Measurements from ENCODE around the gene SLC18A3.
A peak's percentile ranks its signal among the peaks of the same experiment; 100 is the strongest.

Gene SLC18A3

DNA sequence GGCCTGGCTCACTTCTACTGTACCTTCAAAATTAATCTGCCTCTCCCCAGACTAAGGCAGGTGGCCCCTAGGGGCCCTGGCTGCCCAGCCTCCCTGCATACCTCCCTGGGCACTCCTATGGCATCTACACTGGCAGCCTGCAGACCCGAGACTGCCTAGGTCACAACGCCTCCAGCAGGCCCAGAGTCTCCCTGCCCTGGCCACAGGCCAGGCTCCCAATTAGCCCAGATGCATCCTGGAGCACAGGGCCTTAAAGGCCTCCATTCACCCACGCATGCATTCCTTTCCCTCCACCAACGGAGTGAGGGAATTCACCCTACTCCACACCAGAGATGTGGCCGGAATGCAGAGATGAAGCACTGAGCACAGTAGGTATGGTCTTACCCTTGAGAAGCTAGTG lies 5.6 kb downstream of the SLC18A3 start:
- no peaks in the 10 kb centered on the region for H3K9me2 ChIP-seq (replicated peaks; ENCODE audit: control insufficient read depth, low read length)
- no peak overlapping the region for H3K4me2 ChIP-seq (ENCODE audit: low read length)
- H3K4me1 ChIP-seq (ENCODE audit: control insufficient read depth, low read length): no peaks in the 10 kb centered on the region
- no peaks in the 10 kb centered on the region for H3F3A ChIP-seq (ENCODE audit: control insufficient read depth, insufficient read depth)
- TF ChIP-seq EZH2phosphoT487 (IDR thresholded peaks at IDR 0.05; ENCODE audit: borderline replicate concordance, low read length) (no peak), CTCF (IDR thresholded peaks at IDR 0.05; ENCODE audit: low read depth, low read length, poor library complexity, severe bottlenecking) (no peak)
- H3K27ac ChIP-seq (ENCODE audit: low read depth, low read length): no peak overlapping the region
- H4K20me1 ChIP-seq (ENCODE audit: control insufficient read depth, insufficient read depth, low read depth, low read length): no peaks in the 10 kb centered on the region
- H3K79me2 ChIP-seq (ENCODE audit: control insufficient read depth, low read length): no peaks in the 10 kb centered on the region
- no peaks in the 10 kb centered on the region for H3K27me3 ChIP-seq (ENCODE audit: control insufficient read depth, low read length)
- no peaks in the 10 kb centered on the region for H3K36me3 ChIP-seq (ENCODE audit: control insufficient read depth, low read length)
- no peak overlapping the region for H3K4me3 ChIP-seq (ENCODE audit: low read length)
- H3K9me3 ChIP-seq (ENCODE audit: control insufficient read depth, insufficient read depth, low read length): no peaks in the 10 kb centered on the region; the same call in 1 of the 2 replicates

DNA sequence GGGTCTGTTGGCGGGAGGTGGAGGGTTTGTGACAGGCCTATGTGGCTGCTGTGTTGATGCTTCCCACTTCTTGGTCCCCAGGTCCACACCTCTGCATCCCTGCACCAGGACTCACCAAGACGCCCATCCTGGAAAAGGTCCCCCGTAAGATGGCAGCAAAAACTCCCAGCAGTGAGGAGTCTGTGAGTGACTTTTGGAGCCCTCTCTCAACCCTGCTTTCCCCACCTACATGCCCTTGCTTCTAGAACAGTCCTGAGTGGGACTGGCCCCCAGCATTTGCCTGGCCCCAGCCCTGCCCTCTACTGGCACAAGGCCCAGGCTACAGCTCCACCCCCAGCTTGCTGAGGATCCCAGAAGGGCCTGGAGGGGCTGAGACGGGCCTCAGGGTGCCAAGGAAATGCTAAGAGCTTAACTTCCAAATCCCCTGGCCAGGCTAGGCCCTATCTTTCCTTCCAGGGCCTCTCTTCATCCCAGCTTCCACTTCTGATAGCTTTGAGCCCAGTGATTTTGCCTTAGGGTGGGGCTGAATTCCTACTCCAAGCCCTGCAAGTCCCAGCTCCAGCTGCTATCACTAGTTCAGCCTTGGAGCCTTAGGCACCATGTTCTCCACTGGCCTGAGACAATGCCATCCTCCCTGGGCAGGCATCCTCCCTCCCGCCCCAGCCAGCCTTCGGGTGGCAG lies 6.5 kb downstream of the SLC18A3 start:
- Histone ChIP-seq H3K79me2 (ENCODE audit: control insufficient read depth, low read length) (no peaks in the 10 kb centered on the region), H3K27me3 (ENCODE audit: control insufficient read depth, low read length) (no peaks in the 10 kb centered on the region)

GRCh38 chr10:49617121-49618020 lies 7.3 kb downstream of the SLC18A3 start:
- Histone ChIP-seq H3K4me3 (ENCODE audit: low read length) (no peak overlapping the region), H3F3A (ENCODE audit: control insufficient read depth, insufficient read depth) (no peaks in the 10 kb centered on the region), H3K4me2 (ENCODE audit: low read length) (no peak overlapping the region), H3K9me2 (replicated peaks; ENCODE audit: control insufficient read depth, low read length) (no peaks in the 10 kb centered on the region), H3K36me3 (ENCODE audit: control insufficient read depth, low read length) (no peaks in the 10 kb centered on the region), H3K9me3 (ENCODE audit: control insufficient read depth, insufficient read depth, low read length) (no peaks in the 10 kb centered on the region), H3K4me1 (ENCODE audit: control insufficient read depth, low read length) (no peaks in the 10 kb centered on the region), H3K27ac (ENCODE audit: low read depth, low read length) (no peak overlapping the region), H3K79me2 (ENCODE audit: control insufficient read depth, low read length) (no peaks in the 10 kb centered on the region), H4K20me1 (ENCODE audit: control insufficient read depth, insufficient read depth, low read depth, low read length) (no peaks in the 10 kb centered on the region), H3K27me3 (ENCODE audit: control insufficient read depth, low read length) (no peaks in the 10 kb centered on the region)
- TF ChIP-seq CTCF (IDR thresholded peaks at IDR 0.05; ENCODE audit: low read depth, low read length, poor library complexity, severe bottlenecking): no peak

More for the DNA sequence above, 6.5 kb downstream of the SLC18A3 start:
- no peaks in the 10 kb centered on the region for H3F3A ChIP-seq (ENCODE audit: control insufficient read depth, insufficient read depth)
- no peak overlapping the region for H3K4me3 ChIP-seq (ENCODE audit: low read length)
- TF ChIP-seq CTCF (IDR thresholded peaks at IDR 0.05; ENCODE audit: low read depth, low read length, poor library complexity, severe bottlenecking) (peak; percentile 21), EZH2phosphoT487 (IDR thresholded peaks at IDR 0.05; ENCODE audit: borderline replicate concordance, low read length) (no peak)
- H3K36me3 ChIP-seq (ENCODE audit: control insufficient read depth, low read length): no peaks in the 10 kb centered on the region
- H3K27ac ChIP-seq (ENCODE audit: low read depth, low read length): no peak overlapping the region
- no peaks in the 10 kb centered on the region for H3K4me1 ChIP-seq (ENCODE audit: control insufficient read depth, low read length)
- no peaks in the 10 kb centered on the region for H3K9me2 ChIP-seq (replicated peaks; ENCODE audit: control insufficient read depth, low read length)
- no peaks in the 10 kb centered on the region for H4K20me1 ChIP-seq (ENCODE audit: control insufficient read depth, insufficient read depth, low read depth, low read length)
- no peak overlapping the region for H3K4me2 ChIP-seq (ENCODE audit: low read length)
- H3K9me3 ChIP-seq (ENCODE audit: control insufficient read depth, insufficient read depth, low read length): no peaks in the 10 kb centered on the region

Data from DOHH2 (cell line).